ENCODE measurements around the gene RAB29.

Gene RAB29

GRCh38 chr1:205760606-205761005 lies 14.7 kb downstream of the RAB29 start:
- TF ChIP-seq CTCF (IDR thresholded peaks at IDR 0.05; ENCODE audit: borderline replicate concordance, control extremely low read depth, extremely low read depth, insufficient read depth, missing control alignments), result no peak
- no peak for DNase-seq (ENCODE audit: low spot score)
- in situ Hi-C loops (cut with MboI; ENCODE audit: low sequenced_read_pairs, unreplicated experiment), result no loop called here

- in situ Hi-C loops (cut with MboI; ENCODE audit: low sequenced_read_pairs, unreplicated experiment), result no loop called here
- TF ChIP-seq CTCF (IDR thresholded peaks at IDR 0.05; ENCODE audit: borderline replicate concordance, control extremely low read depth, extremely low read depth, insufficient read depth, missing control alignments), result no peak
These were observed 18.7 kb downstream of the RAB29 start for GRCh38 chr1:205756552-205756951.

GRCh38 chr1:205754857-205755256 lies 20.4 kb downstream of the RAB29 start:
- in situ Hi-C loops (cut with MboI; ENCODE audit: low sequenced_read_pairs, unreplicated experiment), result no loop called here
- no peak for TF ChIP-seq CTCF (IDR thresholded peaks at IDR 0.05; ENCODE audit: borderline replicate concordance, control extremely low read depth, extremely low read depth, insufficient read depth, missing control alignments)
- DNase-seq (ENCODE audit: low spot score), result no peak

More at GRCh38 chr1:205756552-205756951, 18.7 kb downstream of the RAB29 start:
- DNase-seq (ENCODE audit: low spot score), result no peak

- no peak for DNase-seq (ENCODE audit: low spot score)
- in situ Hi-C loops (cut with MboI; ENCODE audit: low sequenced_read_pairs, unreplicated experiment), result no loop called here
- TF ChIP-seq CTCF (IDR thresholded peaks at IDR 0.05; ENCODE audit: borderline replicate concordance, control extremely low read depth, extremely low read depth, insufficient read depth, missing control alignments), result no peak
These were observed 24.1 kb downstream of the RAB29 start for GRCh38 chr1:205751036-205751651.

- no peak for TF ChIP-seq CTCF (IDR thresholded peaks at IDR 0.05; ENCODE audit: borderline replicate concordance, control extremely low read depth, extremely low read depth, insufficient read depth, missing control alignments)
- peak; percentile 84 for DNase-seq (ENCODE audit: low spot score)
- in situ Hi-C loops (cut with MboI; ENCODE audit: low sequenced_read_pairs, unreplicated experiment), result no loop called here
These were observed 24.9 kb downstream of the RAB29 start, which contains the start of gene NUCKS1 for GRCh38 chr1:205750138-205751035. NUCKS1 (minus strand) TSS chr1:205750182; CDS start chr1:205749973, 209 bp downstream.

- DNase-seq (ENCODE audit: low spot score), result peak; percentile 97
- no peak for TF ChIP-seq CTCF (IDR thresholded peaks at IDR 0.05; ENCODE audit: borderline replicate concordance, control extremely low read depth, extremely low read depth, insufficient read depth, missing control alignments)
- in situ Hi-C loops (cut with MboI; ENCODE audit: low sequenced_read_pairs, unreplicated experiment), result no loop called here
These were observed 25.8 kb downstream of the RAB29 start for GRCh38 chr1:205749234-205750137.
